Lower leg skin (tissue), 4 donors: Measurements from ENCODE around the gene LRRC14B. TPM values are rescaled to one million over a fixed set of nuclear protein-coding genes. Genes with fewer than 3 reads are reported as not detected.

ENCODE experiments used
- DNase-seq, 2 donors: peaks; one replicate each; pipeline ENCODE4 v3.0.0-alpha.2; 2019; ENCODE audit warnings: low spot score in 2 of 2
- H3K4me3 ChIP-seq: fragments of 200-600 bp; sonication (generic); 2 replicates; pipeline ENCODE4 v1.5.1; 2017; ENCODE audit warnings: mild to moderate bottlenecking, low read depth; ENCODE audit not compliant: poor library complexity, severe bottlenecking
- POLR2A ChIP-seq, 2 donors: fragments of 450-650 bp; IDR thresholded peaks; one replicate each; pipeline ENCODE4 v1.6.1; 2016 to 2017; ENCODE audit warnings: antibody characterized with exemption in 2 of 2, mild to moderate bottlenecking in 1 of 2, moderate library complexity in 1 of 2
- WGBS, 2 donors: methylation state at CpG; one replicate each; pipeline ENCODE4 v1.1.5; 2018; 5-methylcytosine and 5-hydroxymethylcytosine counted together
- intact Hi-C: fragments of 100-400 bp; cut with DNase I; formaldehyde crosslinking; loops from one replicate; pipeline ENCODE4 v1.15.0; 2023; ENCODE audit warnings: low total_unique reads
- total RNA-seq, 4 donors: library from RNA; depleted of rRNA; stranded (reverse); fragments of >200 nt; gene quantifications; one replicate each; pipeline ENCODE4 v1.1.0, GENCODE V29; 2016
- TF ChIP-seq, protein P1 (sequence below), 3 donors: fragments of 450-650 bp; IDR thresholded peaks; one replicate each; pipeline ENCODE4 v1.5.1; 2016; ENCODE audit warnings: antibody characterized with exemption in 3 of 3, mild to moderate bottlenecking in 3 of 3, moderate library complexity in 2 of 3

LRRC14B gene
- not detected for total RNA-seq

DNA sequence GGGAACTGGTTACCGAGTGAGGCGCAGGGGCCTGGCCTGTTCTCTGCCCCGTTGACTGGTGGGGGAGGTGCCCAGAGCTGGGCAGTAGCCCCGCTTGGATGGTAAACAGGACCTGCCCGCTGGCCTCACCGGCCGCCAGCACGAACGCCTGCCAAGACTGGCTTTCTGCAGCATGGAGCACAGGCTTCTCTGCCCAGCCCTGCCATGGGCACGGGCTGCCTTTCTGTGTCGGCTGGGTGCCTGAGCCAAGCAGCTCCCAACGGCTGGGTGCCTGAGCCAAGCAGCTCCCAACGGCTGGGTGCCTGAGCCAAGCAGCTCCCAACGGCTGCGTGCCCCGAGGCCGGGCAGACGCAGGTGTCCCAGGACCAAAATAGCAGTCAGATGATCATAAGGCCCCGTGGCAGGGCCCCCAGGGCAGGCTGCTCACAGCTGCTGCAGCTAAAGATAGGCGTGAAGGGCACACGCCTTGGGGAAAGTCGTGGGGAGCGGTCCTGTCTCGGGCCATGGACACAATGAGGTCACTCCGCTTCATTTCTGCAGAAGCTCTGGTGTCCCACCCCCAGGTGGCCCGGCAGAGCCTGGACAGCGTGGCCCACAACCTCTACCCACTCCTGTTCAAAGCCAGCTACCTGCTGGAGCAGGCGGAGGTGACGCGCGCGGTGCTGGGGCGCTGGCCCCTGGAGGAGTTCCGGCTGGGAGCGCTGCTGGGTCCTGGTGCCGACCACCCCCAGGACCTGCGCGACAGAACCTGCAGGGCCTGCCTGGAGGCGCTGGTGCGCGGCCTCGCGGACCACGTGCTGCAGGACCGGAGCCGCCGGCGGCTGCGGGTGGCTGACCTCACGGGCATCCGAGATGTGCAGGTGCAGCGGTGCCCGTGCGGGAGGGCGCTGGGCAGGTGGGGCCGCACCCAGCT, at the start of gene LRRC14B:
TSS of gene LRRC14B (plus strand) at position 460 of the 913 bp plus-strand sequence. CDS start at position 504, 44 bp downstream.
- WGBS, 2 donors: 16 to 20% methylated on average over 23 to 51 of the region's 56 CpGs
- DNase-seq: no peak
- H3K4me3 ChIP-seq: no peak within 1 kb of the TSS
- intact Hi-C loops: no loop called here
- TF ChIP-seq, protein P1, sequence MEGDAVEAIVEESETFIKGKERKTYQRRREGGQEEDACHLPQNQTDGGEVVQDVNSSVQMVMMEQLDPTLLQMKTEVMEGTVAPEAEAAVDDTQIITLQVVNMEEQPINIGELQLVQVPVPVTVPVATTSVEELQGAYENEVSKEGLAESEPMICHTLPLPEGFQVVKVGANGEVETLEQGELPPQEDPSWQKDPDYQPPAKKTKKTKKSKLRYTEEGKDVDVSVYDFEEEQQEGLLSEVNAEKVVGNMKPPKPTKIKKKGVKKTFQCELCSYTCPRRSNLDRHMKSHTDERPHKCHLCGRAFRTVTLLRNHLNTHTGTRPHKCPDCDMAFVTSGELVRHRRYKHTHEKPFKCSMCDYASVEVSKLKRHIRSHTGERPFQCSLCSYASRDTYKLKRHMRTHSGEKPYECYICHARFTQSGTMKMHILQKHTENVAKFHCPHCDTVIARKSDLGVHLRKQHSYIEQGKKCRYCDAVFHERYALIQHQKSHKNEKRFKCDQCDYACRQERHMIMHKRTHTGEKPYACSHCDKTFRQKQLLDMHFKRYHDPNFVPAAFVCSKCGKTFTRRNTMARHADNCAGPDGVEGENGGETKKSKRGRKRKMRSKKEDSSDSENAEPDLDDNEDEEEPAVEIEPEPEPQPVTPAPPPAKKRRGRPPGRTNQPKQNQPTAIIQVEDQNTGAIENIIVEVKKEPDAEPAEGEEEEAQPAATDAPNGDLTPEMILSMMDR (IDR thresholded peaks at IDR 0.05): no peak
- no peak for TF ChIP-seq POLR2A (IDR thresholded peaks at IDR 0.05)

DNA sequence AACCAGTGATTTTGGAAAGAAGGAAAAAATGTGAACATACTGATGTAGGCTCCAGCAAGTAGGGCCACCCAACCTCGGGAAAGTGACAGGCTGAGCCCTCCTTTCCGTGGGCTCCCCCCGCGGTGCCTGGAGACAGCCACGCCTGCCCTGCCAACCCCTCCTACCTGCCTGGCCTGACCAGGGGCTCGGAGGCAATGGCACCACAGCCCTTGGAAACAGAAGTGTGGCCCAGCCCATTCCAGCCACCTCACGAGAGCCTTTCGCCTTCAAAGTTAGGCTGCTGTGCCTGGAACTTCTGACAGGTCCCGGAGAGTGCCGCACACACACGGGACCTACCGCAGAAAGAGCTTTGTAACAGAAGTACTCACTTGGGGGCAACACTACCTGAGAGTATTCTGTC, 49.5 kb upstream of the LRRC14B start:
- peak in 1 of 2 donors; percentile 72 for DNase-seq
- no peak overlapping the region for H3K4me3 ChIP-seq
- TF ChIP-seq, protein P1 (IDR thresholded peaks at IDR 0.05): no peak
- no peak for TF ChIP-seq POLR2A (IDR thresholded peaks at IDR 0.05)
- intact Hi-C loops: no loop called here
- 80 to 90% methylated on average over 12 of the region's 12 CpGs for WGBS, 2 donors

DNA sequence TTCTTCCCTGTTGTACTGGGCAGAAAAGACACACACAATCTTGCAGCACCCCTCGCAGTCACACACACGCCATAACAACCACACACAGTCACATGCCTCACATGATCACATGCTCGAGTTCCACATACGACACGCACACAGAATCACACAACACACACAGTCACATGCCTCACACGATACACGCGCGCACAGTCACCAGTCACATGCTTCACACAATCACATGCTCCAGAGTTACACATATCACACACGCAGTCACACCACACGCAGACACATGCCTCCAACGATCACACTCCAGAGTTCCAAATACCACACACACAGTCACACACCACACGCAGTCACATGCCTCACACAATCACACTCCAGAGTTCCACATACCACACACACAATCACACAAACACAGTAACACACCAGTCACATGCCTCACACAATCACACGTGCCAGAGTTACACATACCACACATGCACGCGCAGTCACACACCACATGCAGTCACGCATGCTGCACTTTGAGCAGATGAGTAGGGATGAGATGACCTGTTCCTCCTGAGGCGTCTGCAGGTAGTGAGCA, 49.0 kb upstream of the LRRC14B start:
- DNase-seq: no peak
- intact Hi-C loops: no loop called here
- no peak overlapping the region for H3K4me3 ChIP-seq

DNA sequence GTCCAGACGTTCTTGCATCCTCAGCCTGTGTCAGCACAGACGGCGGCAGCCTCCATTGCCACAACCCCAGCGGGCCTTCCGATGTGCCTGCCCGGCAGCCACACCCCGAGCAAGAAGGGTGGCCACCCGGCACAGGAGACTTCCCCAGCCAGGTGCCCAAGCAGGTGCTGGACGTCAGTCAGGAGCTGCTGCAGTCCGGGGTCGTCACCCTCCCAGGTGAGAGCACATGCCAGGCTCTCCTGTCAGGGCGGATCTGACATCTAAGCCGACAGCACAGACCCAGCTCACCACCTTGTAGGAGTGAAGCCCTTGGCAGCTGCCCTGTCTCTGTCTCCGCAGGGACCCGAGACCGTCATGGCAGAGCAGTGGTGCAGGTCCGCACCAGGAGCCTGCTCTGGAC, 48.3 kb upstream of the LRRC14B start:
- TF ChIP-seq POLR2A (IDR thresholded peaks at IDR 0.05): no peak
- TF ChIP-seq, protein P1 (IDR thresholded peaks at IDR 0.05): no peak
- DNase-seq: peak in 1 of 2 donors; percentile 70
- intact Hi-C loops: no loop called here
- 85 to 90% methylated on average over 16 to 17 of the region's 17 CpGs for WGBS, 2 donors
- no peak overlapping the region for H3K4me3 ChIP-seq

More for the DNA sequence above, 49.0 kb upstream of the LRRC14B start:
- TF ChIP-seq POLR2A (IDR thresholded peaks at IDR 0.05): no peak
- TF ChIP-seq, protein P1 (IDR thresholded peaks at IDR 0.05): no peak
- WGBS, 2 donors: 89 to 93% methylated on average over 18 of the region's 18 CpGs

DNA sequence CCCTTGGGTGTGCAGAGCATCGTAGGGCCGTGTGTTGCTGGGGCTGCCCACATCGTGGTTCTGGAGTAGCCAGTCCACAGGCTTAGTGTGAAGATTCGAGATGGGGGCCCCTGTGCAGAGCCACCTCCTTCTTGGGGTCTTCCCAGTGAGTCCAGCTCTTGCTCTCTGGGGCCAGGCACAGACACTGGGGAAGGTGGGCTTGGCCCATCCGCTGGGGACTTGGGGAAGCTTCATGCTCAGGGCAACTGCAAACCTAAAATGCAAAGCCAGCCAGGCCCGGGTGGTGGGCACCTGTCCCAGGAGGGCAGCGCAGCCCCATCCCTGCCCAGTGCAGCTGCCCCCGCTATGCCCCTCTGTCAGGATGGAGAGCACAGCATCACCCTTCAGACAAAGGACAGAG, 46.4 kb upstream of the LRRC14B start:
- no peak for TF ChIP-seq POLR2A (IDR thresholded peaks at IDR 0.05)
- TF ChIP-seq, protein P1 (IDR thresholded peaks at IDR 0.05): no peak
- intact Hi-C loops: no loop called here
- WGBS, 2 donors: 90% methylated on average over 8 of the region's 8 CpGs
- peak in 1 of 2 donors; percentile 80 for DNase-seq
- H3K4me3 ChIP-seq: no peak overlapping the region
